ENCODE measurements around the gene SULT2B1. TPM values are rescaled to one million over a fixed set of nuclear protein-coding genes. Genes with fewer than 3 reads are reported as not detected.

The SULT2B1 gene
- not detected in 2 replicates for total RNA-seq

GRCh38 chr19:48551437-48552302, at the start of gene SULT2B1:
TSS of gene SULT2B1 (plus strand) at chr19:48552172. CDS start at chr19:48552253, 81 bp downstream.

GRCh38 chr19:48511800-48512503, 40.0 kb upstream of the SULT2B1 start, which contains the start of gene LMTK3:
TSS of gene LMTK3 (minus strand) at chr19:48511835. CDS start at chr19:48511576, 259 bp downstream.

GRCh38 chr19:48606463-48607358, 54.7 kb downstream of the SULT2B1 start, which contains the start of gene SPACA4:
TSS of gene SPACA4 (plus strand) at chr19:48606742. CDS start at chr19:48606979, 237 bp downstream.

GRCh38 chr19:48614436-48615230, 62.7 kb downstream of the SULT2B1 start, which contains the start of gene FAM83E:
TSS of gene FAM83E (minus strand) at chr19:48615076. CDS start at chr19:48613372, 1,704 bp downstream.

GRCh38 chr19:48618916-48619691, 67.1 kb downstream of the SULT2B1 start, which contains the start of the genes RPL18 and SPHK2:
TSS of gene RPL18 (minus strand) at chr19:48619178. CDS start at chr19:48619143, 35 bp downstream.
TSS of gene SPHK2 (plus strand) at chr19:48619506. CDS start at chr19:48620515, 1,009 bp downstream.

GRCh38 chr19:48636859-48637448, 85.0 kb downstream of the SULT2B1 start, which contains the start of gene DBP:
TSS of gene DBP (minus strand) at chr19:48637379. CDS start at chr19:48636994, 385 bp downstream.

GRCh38 chr19:48646001-48646721, 94.2 kb downstream of the SULT2B1 start, which contains the start of gene CA11:
TSS of gene CA11 (minus strand) at chr19:48646187. CDS start at chr19:48645632, 555 bp downstream.

Other genes starting within 250 kb of the SULT2B1 start
- 84.4 and 92.3 TPM in 2 replicates for gene EMP3, start 226.6 kb upstream of the SULT2B1 start, total RNA-seq
- 2.0 and 2.6 TPM in 2 replicates for gene TMEM143, start 188.2 kb upstream of the SULT2B1 start, total RNA-seq
- not detected in 2 replicates for gene SYNGR4, start 187.8 kb upstream of the SULT2B1 start, total RNA-seq
- 43.4 and 47.6 TPM in 2 replicates for gene KDELR1, start 160.6 kb upstream of the SULT2B1 start, total RNA-seq
- 0.27 and 0.66 TPM in 2 replicates for gene GRIN2D, start 158.5 kb upstream of the SULT2B1 start, total RNA-seq
- 30.1 and 31.1 TPM in 2 replicates for gene GRWD1, start 106.2 kb upstream of the SULT2B1 start, total RNA-seq
- 0.36 and 0.75 TPM in 2 replicates for gene KCNJ14, start 96.6 kb upstream of the SULT2B1 start, total RNA-seq
- 58.9 and 69.9 TPM in 2 replicates for gene CYTH2, start 82.8 kb upstream of the SULT2B1 start, total RNA-seq
- gene LMTK3, start 40.3 kb upstream of the SULT2B1 start, total RNA-seq: under 0.01 and 0.28 TPM in 2 replicates
- gene SPACA4, start 54.6 kb downstream of the SULT2B1 start, total RNA-seq: not detected in 2 replicates
- gene FAM83E, start 62.9 kb downstream of the SULT2B1 start, total RNA-seq: 0.56 and 0.90 TPM in 2 replicates
- gene RPL18, start 67.0 kb downstream of the SULT2B1 start, total RNA-seq: 2,428 and 2,851 TPM in 2 replicates
- 4.6 and 5.0 TPM in 2 replicates for gene SPHK2, start 67.3 kb downstream of the SULT2B1 start, total RNA-seq
- gene DBP, start 85.2 kb downstream of the SULT2B1 start, total RNA-seq: 0.81 and 1.6 TPM in 2 replicates
- gene CA11, start 94.0 kb downstream of the SULT2B1 start, total RNA-seq: 1.3 and 1.7 TPM in 2 replicates
- gene NTN5, start 120.8 kb downstream of the SULT2B1 start, total RNA-seq: under 0.01 TPM in 1 of 2 replicates, not detected in the other
- not detected in 2 replicates for gene FUT2, start 143.8 kb downstream of the SULT2B1 start, total RNA-seq
- gene MAMSTR, start 167.6 kb downstream of the SULT2B1 start, total RNA-seq: 0.09 and 0.38 TPM in 2 replicates
- 54.5 and 70.3 TPM in 2 replicates for gene RASIP1, start 188.4 kb downstream of the SULT2B1 start, total RNA-seq
- gene IZUMO1, start 194.7 kb downstream of the SULT2B1 start, total RNA-seq: 0.27 and 0.38 TPM in 2 replicates
- gene FUT1, start 200.5 kb downstream of the SULT2B1 start, total RNA-seq: 4.5 and 6.9 TPM in 2 replicates
- not detected in 2 replicates for gene FGF21, start 203.4 kb downstream of the SULT2B1 start, total RNA-seq